WTC11 (cell line): Measurements from ENCODE around the gene TMC3. TPM values are rescaled to one million over a fixed set of nuclear protein-coding genes. Genes with fewer than 3 reads are reported as not detected.

Experiments used
- ATAC-seq: fragments of 200-7000 bp; cut with Tn5 transposase; 2 replicates; pipeline ENCODE4 v1.10.0; 2021; ENCODE audit warnings: mild to moderate bottlenecking, moderate library complexity
- CTCF ChIA-PET: fragments of 300-600 bp; sonication (Branson Sonifier 250); formaldehyde crosslinking; loops from one replicate; lab custom pipeline; 2021; ENCODE audit warnings: antibody characterized with exemption; lab: Charles Lee
- POLR2A ChIA-PET: fragments of 350-600 bp; sonication (Branson Sonifier 250); formaldehyde crosslinking; loops from one replicate; lab custom pipeline; 2021; ENCODE audit warnings: antibody characterized with exemption; lab: Charles Lee
- DNase-seq: peaks from one replicate; pipeline ENCODE4 v3.0.0; 2021; ENCODE audit warnings: low spot score
- H3K27ac Mint-ChIP-seq: 2 replicates; pipeline ENCODE4 v1.8.0; 2021; ENCODE audit warnings: mixed read lengths
- H3K27me3 Mint-ChIP-seq: 2 replicates; pipeline ENCODE4 v1.8.0; 2021; ENCODE audit warnings: low read depth, mild to moderate bottlenecking, moderate library complexity, mixed read lengths
- H3K36me3 Mint-ChIP-seq: 2 replicates; pipeline ENCODE4 v1.8.0; 2021; ENCODE audit warnings: mixed read lengths
- H3K4me1 Mint-ChIP-seq: 2 replicates; pipeline ENCODE4 v1.8.0; 2022; ENCODE audit warnings: mixed read lengths
- H3K4me3 Mint-ChIP-seq: 2 replicates; pipeline ENCODE4 v1.8.0; 2021; ENCODE audit warnings: mild to moderate bottlenecking, moderate library complexity, mixed read lengths
- H3K9me3 Mint-ChIP-seq: 2 replicates; pipeline ENCODE4 v1.8.0; 2021; ENCODE audit warnings: mixed read lengths
- AFF4 ChIP-seq: sonication (generic); formaldehyde crosslinking; IDR thresholded peaks from 2 replicates; pipeline ENCODE4 v1.8.1; 2023; ENCODE audit warnings: mild to moderate bottlenecking, missing genetic modification reagents, borderline replicate concordance
- ATF6 ChIP-seq: sonication (generic); formaldehyde crosslinking; IDR thresholded peaks from 2 replicates; pipeline ENCODE4 v1.8.1; 2023; ENCODE audit warnings: mild to moderate bottlenecking, missing genetic modification reagents
- EMX1 ChIP-seq: fragments of 250-450 bp; sonication (Bioruptor Pico); IDR thresholded peaks from 2 replicates; pipeline ENCODE4 v1.8.0; 2021; ENCODE audit warnings: mild to moderate bottlenecking
- GTF2I ChIP-seq: fragments of 250-450 bp; sonication (Bioruptor Pico); conservative IDR thresholded peaks from 2 replicates; pipeline ENCODE4 v1.4.0; 2021; ENCODE audit warnings: mild to moderate bottlenecking
- IRF1 ChIP-seq: sonication (generic); formaldehyde crosslinking; IDR thresholded peaks from 2 replicates; pipeline ENCODE4 v1.8.0; 2023; ENCODE audit warnings: missing genetic modification reagents
- NFYB ChIP-seq: sonication (generic); formaldehyde crosslinking; conservative IDR thresholded peaks from 2 replicates; pipeline ENCODE4 v1.8.0; 2022; ENCODE audit warnings: low read depth, missing genetic modification reagents
- PRRX2 ChIP-seq: fragments of 250-450 bp; sonication (Bioruptor Pico); IDR thresholded peaks from 2 replicates; pipeline ENCODE4 v1.8.0; 2021; ENCODE audit warnings: mild to moderate bottlenecking
- RELA ChIP-seq: sonication (generic); formaldehyde crosslinking; IDR thresholded peaks from 2 replicates; pipeline ENCODE4 v1.8.1; 2022; ENCODE audit warnings: missing genetic modification reagents, mild to moderate bottlenecking, borderline replicate concordance
- RORB ChIP-seq: fragments of 250-450 bp; sonication (Bioruptor Pico); IDR thresholded peaks from 2 replicates; pipeline ENCODE4 v1.9.0; 2021; ENCODE audit warnings: mild to moderate bottlenecking
- SMAD4 ChIP-seq: sonication (generic); formaldehyde crosslinking; IDR thresholded peaks from 2 replicates; pipeline ENCODE4 v1.8.0; 2022; ENCODE audit warnings: mild to moderate bottlenecking, missing genetic modification reagents
- SP1 ChIP-seq: sonication (generic); formaldehyde crosslinking; conservative IDR thresholded peaks from 2 replicates; pipeline ENCODE4 v1.8.1; 2022; ENCODE audit warnings: missing genetic modification reagents
- TCF7 ChIP-seq: sonication (generic); formaldehyde crosslinking; IDR thresholded peaks from 2 replicates; pipeline ENCODE4 v1.8.0; 2022; ENCODE audit warnings: mild to moderate bottlenecking, low read depth, missing genetic modification reagents, moderate library complexity
- TEAD1 ChIP-seq: sonication (generic); formaldehyde crosslinking; IDR thresholded peaks from 2 replicates; pipeline ENCODE4 v1.8.0; 2022; ENCODE audit warnings: mild to moderate bottlenecking, missing genetic modification reagents
- TEAD4 ChIP-seq: sonication (generic); formaldehyde crosslinking; IDR thresholded peaks from 2 replicates; pipeline ENCODE4 v1.8.0; 2022; ENCODE audit warnings: mild to moderate bottlenecking, missing genetic modification reagents
- ZMAT4 ChIP-seq: fragments of 250-450 bp; sonication (Bioruptor Pico); IDR thresholded peaks from 2 replicates; pipeline ENCODE4 v1.9.0; 2021; ENCODE audit warnings: mild to moderate bottlenecking
- ZNF263 ChIP-seq: sonication (generic); formaldehyde crosslinking; IDR thresholded peaks from 2 replicates; pipeline ENCODE4 v1.8.1; 2022; ENCODE audit warnings: low read depth, mild to moderate bottlenecking, moderate library complexity, missing genetic modification reagents
- ZNF423 ChIP-seq: fragments of 250-450 bp; sonication (Bioruptor Pico); IDR thresholded peaks from 2 replicates; pipeline ENCODE4 v2.1.2; 2022; ENCODE audit warnings: mild to moderate bottlenecking, moderate library complexity
- total RNA-seq: library from RNA; stranded (reverse); gene quantifications from 3 replicates; pipeline ENCODE4 v1.2.3, GENCODE V29; 2021
- TF ChIP-seq, protein P1 (sequence below): sonication (generic); formaldehyde crosslinking; conservative IDR thresholded peaks from 2 replicates; pipeline ENCODE4 v1.8.1; 2022; ENCODE audit warnings: mild to moderate bottlenecking, missing genetic modification reagents
- TF ChIP-seq, protein P2 (sequence below): fragments of 250-450 bp; sonication (Bioruptor Pico); IDR thresholded peaks from 2 replicates; pipeline ENCODE4 v1.9.0; 2021; ENCODE audit warnings: mild to moderate bottlenecking
- TF ChIP-seq, protein P3 (sequence below): fragments of 200-600 bp; IDR thresholded peaks from 2 replicates; pipeline ENCODE4 v1.8.0; 2022; ENCODE audit warnings: antibody characterized with exemption
- TF ChIP-seq, protein P4 (sequence below): sonication (generic); formaldehyde crosslinking; IDR thresholded peaks from 2 replicates; pipeline ENCODE4 v1.8.1; 2022; ENCODE audit warnings: low read depth, mild to moderate bottlenecking, moderate library complexity, missing genetic modification reagents, borderline replicate concordance

TMC3 gene
- total RNA-seq, 1 experiment from 2014 or later, result not detected

- DNase-seq, result no peak
- Mint-ChIP-seq H3K4me1 (peaks cover 14% of the 10 kb centered on the region), H3K36me3 (no peaks in the 10 kb centered on the region), H3K9me3 (no peaks in the 10 kb centered on the region), H3K4me3 (no peak overlapping the region), H3K27ac (no peak overlapping the region), H3K27me3 (no peaks in the 10 kb centered on the region)
- no peak for ATAC-seq
- POLR2A ChIA-PET, result no interaction called here
- TF ChIP-seq TCF7 (CRISPR knock-in tag), result no peak
- TF ChIP-seq GTF2I (CRISPR knock-in tag), result no peak
- TF ChIP-seq, protein P1, sequence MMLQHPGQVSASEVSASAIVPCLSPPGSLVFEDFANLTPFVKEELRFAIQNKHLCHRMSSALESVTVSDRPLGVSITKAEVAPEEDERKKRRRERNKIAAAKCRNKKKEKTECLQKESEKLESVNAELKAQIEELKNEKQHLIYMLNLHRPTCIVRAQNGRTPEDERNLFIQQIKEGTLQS (CRISPR knock-in tag), result no peak
- no peak for TF ChIP-seq RORB
- no peak for TF ChIP-seq EMX1 (CRISPR knock-in tag)
- TF ChIP-seq ZMAT4 (CRISPR knock-in tag), result no peak
- TF ChIP-seq TEAD1 (CRISPR knock-in tag), result no peak
- no peak for TF ChIP-seq ZNF263 (CRISPR knock-in tag)
- no peak for TF ChIP-seq NFYB (CRISPR knock-in tag)
- TF ChIP-seq ZNF423 (CRISPR knock-in tag), result no peak
- TF ChIP-seq PRRX2 (CRISPR knock-in tag), result no peak
- no peak for TF ChIP-seq TEAD4 (CRISPR knock-in tag)
- CTCF ChIA-PET, result interaction anchor here (0.8 to 1.4 kb wide), 4 partner anchors 10 to 121 kb away, joined by 3 to 5 read pairs (median 4); no protein-coding TSS in a partner anchor
These were observed 84.1 kb downstream of the TMC3 start for GRCh38 chr15:81289910-81290309.

GRCh38 chr15:81288616-81289015, 85.4 kb downstream of the TMC3 start:
- ATAC-seq (no peak), DNase-seq (no peak)
- Mint-ChIP-seq H3K9me3 (no peaks in the 10 kb centered on the region), H3K27ac (no peak overlapping the region), H3K36me3 (no peaks in the 10 kb centered on the region), H3K4me3 (no peak overlapping the region), H3K4me1 (peaks cover under 1% of the 10 kb centered on the region; the same call in 1 of the 2 replicates), H3K27me3 (no peaks in the 10 kb centered on the region)
- TF ChIP-seq, protein P2, sequence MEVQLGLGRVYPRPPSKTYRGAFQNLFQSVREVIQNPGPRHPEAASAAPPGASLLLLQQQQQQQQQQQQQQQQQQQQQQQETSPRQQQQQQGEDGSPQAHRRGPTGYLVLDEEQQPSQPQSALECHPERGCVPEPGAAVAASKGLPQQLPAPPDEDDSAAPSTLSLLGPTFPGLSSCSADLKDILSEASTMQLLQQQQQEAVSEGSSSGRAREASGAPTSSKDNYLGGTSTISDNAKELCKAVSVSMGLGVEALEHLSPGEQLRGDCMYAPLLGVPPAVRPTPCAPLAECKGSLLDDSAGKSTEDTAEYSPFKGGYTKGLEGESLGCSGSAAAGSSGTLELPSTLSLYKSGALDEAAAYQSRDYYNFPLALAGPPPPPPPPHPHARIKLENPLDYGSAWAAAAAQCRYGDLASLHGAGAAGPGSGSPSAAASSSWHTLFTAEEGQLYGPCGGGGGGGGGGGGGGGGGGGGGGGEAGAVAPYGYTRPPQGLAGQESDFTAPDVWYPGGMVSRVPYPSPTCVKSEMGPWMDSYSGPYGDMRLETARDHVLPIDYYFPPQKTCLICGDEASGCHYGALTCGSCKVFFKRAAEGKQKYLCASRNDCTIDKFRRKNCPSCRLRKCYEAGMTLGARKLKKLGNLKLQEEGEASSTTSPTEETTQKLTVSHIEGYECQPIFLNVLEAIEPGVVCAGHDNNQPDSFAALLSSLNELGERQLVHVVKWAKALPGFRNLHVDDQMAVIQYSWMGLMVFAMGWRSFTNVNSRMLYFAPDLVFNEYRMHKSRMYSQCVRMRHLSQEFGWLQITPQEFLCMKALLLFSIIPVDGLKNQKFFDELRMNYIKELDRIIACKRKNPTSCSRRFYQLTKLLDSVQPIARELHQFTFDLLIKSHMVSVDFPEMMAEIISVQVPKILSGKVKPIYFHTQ (CRISPR knock-in tag), result no peak
- TF ChIP-seq, protein P3, sequence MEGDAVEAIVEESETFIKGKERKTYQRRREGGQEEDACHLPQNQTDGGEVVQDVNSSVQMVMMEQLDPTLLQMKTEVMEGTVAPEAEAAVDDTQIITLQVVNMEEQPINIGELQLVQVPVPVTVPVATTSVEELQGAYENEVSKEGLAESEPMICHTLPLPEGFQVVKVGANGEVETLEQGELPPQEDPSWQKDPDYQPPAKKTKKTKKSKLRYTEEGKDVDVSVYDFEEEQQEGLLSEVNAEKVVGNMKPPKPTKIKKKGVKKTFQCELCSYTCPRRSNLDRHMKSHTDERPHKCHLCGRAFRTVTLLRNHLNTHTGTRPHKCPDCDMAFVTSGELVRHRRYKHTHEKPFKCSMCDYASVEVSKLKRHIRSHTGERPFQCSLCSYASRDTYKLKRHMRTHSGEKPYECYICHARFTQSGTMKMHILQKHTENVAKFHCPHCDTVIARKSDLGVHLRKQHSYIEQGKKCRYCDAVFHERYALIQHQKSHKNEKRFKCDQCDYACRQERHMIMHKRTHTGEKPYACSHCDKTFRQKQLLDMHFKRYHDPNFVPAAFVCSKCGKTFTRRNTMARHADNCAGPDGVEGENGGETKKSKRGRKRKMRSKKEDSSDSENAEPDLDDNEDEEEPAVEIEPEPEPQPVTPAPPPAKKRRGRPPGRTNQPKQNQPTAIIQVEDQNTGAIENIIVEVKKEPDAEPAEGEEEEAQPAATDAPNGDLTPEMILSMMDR, result no peak
- TF ChIP-seq, protein P4, sequence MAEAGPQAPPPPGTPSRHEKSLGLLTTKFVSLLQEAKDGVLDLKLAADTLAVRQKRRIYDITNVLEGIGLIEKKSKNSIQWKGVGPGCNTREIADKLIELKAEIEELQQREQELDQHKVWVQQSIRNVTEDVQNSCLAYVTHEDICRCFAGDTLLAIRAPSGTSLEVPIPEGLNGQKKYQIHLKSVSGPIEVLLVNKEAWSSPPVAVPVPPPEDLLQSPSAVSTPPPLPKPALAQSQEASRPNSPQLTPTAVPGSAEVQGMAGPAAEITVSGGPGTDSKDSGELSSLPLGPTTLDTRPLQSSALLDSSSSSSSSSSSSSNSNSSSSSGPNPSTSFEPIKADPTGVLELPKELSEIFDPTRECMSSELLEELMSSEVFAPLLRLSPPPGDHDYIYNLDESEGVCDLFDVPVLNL, result no peak
- ChIA-PET POLR2A (no interaction called here), CTCF (no interaction called here)

DNA sequence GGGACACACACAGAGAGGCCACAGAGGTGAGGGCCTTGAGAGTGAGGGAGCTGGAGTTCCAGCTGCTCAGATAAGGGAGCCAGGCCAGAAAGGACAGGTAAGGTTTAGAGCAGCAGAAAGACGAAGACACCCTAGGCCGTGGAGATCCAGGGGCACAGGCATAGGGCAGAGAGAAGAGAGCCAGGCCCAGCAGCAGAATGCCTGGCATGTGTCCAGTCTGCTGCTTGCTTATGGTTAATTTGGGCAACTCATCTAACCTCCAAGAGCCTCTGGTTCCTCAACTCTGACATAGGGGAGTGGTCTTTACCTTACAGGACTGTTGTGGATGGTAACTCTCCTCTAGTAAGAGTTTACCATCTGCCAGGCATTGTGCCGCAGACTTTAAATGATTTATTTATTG, 86.0 kb downstream of the TMC3 start:
- no peak for ATAC-seq
- H3K4me1 Mint-ChIP-seq, result no peaks in the 10 kb centered on the region
- no peak for DNase-seq
- H3K9me3 Mint-ChIP-seq, result no peaks in the 10 kb centered on the region
- H3K4me3 Mint-ChIP-seq, result no peak overlapping the region
- CTCF ChIA-PET, result interaction anchor here (2.6 kb wide), 1 partner anchor 13 kb away, joined by 10 read pairs; no protein-coding TSS in a partner anchor
- H3K36me3 Mint-ChIP-seq, result no peaks in the 10 kb centered on the region
- POLR2A ChIA-PET, result no interaction called here
- no peaks in the 10 kb centered on the region for H3K27me3 Mint-ChIP-seq
- H3K27ac Mint-ChIP-seq, result no peak overlapping the region
- no peak for TF ChIP-seq RELA
- no peak for TF ChIP-seq IRF1
- TF ChIP-seq SP1 (CRISPR knock-in tag), result no peak
- TF ChIP-seq SMAD4, result no peak
- TF ChIP-seq AFF4, result no peak
- TF ChIP-seq ATF6 (CRISPR knock-in tag), result no peak
